ENCODE measurements around the gene KPNA1.
"Not testable (repeated sequence)": the region's sequence is repeated elsewhere in the genome, so short reads cannot be mapped to it uniquely, and the experiment has no call there.

The KPNA1 gene

DNA sequence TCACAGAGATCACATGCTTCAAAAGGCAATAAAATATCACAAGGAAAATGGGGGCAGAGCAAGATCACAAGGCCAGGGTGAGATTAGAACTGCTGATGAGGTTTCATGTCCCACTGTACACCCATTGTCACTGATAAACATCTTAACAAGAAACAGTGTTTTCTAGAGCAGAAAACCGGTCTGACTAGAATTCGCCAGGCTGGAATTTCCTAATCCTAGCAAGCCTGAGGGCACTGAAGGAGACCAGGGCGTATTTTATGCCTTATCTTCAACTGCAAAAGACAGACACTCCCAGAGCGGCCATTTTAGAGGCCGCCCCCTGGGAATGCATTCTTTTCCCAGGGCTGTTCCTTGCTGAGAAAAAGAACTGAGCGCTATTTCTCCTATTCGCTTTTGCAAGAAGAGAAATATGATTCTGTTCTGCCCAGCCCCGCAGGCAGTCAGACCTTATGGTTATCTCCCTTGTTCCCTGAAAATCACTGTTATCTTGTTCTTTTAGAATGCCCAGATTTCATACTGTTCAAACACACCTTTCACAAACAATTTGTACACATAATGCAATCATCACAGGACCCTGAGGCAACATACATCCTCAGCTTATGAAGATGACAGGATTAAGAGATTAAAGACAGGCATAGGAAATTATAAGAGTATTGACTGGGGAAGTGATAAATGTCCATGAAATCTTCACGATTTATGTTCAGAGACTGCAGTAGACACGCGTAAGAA lies 70.8 kb downstream of the KPNA1 start:
- DNase-seq; H3K4me1 ChIP-seq; H3K27me3 ChIP-seq; H3K9me3 ChIP-seq; H3K4me3 ChIP-seq; H3K27ac ChIP-seq; intact Hi-C loops (cut with DNase I; ENCODE audit: low total_unique reads): not testable (repeated sequence)
- peaks cover 51 to 73% (median 62%) of the 10 kb centered on the region in 3 donors for H3K36me3 ChIP-seq

DNA sequence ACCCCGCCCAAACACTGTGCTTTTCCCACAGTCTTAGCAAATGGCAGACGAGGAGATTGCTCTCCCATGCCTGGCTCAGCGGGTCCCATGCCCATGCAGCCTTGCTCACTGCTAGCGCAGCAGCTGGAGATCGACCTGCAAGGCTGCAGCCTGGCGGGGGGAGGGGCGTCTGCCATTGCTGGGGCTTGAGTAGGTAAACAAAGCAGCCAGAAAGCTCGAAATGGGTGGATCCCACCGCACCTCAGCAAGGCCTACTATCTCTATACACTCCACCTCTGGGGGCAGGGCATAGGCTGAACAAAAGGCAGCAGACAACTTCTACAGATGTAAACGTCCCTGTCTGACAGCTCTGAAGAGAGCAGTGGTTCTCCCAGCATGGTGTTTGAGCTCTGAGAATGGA lies 71.6 kb downstream of the KPNA1 start:
- intact Hi-C loops (cut with DNase I; ENCODE audit: low total_unique reads), result no loop called here
- Histone ChIP-seq H3K27me3 (no peaks in the 10 kb centered on the region), H3K4me3 (no peak overlapping the region), H3K27ac (no peak overlapping the region), H3K9me3 (no peaks in the 10 kb centered on the region), H3K36me3 (peaks cover 51 to 73% (median 63%) of the 10 kb centered on the region in 3 donors), H3K4me1 (no peaks in the 10 kb centered on the region)
- no peak for DNase-seq
- TF ChIP-seq, protein P1, sequence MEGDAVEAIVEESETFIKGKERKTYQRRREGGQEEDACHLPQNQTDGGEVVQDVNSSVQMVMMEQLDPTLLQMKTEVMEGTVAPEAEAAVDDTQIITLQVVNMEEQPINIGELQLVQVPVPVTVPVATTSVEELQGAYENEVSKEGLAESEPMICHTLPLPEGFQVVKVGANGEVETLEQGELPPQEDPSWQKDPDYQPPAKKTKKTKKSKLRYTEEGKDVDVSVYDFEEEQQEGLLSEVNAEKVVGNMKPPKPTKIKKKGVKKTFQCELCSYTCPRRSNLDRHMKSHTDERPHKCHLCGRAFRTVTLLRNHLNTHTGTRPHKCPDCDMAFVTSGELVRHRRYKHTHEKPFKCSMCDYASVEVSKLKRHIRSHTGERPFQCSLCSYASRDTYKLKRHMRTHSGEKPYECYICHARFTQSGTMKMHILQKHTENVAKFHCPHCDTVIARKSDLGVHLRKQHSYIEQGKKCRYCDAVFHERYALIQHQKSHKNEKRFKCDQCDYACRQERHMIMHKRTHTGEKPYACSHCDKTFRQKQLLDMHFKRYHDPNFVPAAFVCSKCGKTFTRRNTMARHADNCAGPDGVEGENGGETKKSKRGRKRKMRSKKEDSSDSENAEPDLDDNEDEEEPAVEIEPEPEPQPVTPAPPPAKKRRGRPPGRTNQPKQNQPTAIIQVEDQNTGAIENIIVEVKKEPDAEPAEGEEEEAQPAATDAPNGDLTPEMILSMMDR (IDR thresholded peaks at IDR 0.05), result no peak

DNA sequence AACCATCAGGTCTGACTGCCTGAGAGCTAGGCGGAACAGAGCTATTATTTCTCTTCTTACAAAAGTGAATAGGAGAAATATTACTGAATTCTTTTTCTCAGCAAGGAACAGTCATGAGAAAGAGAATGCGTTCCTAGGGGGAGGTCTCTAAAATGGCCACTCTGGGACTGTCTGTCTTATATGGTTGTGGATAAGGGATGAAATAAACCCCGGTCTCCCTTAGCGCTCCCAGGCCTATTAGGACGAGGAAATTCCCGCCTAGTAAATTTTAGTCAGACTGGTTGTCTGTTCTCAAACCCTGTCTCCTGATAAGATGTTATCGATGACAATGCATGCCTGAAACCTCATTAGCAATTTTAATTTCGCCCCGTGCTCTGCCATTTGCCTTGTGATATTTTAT lies 78.8 kb downstream of the KPNA1 start:
- Histone ChIP-seq H3K27me3 (no peaks in the 10 kb centered on the region), H3K27ac (no peak overlapping the region), H3K9me3 (peaks cover 0 to 6% (median 0%) of the 10 kb centered on the region in 3 donors), H3K4me1 (no peaks in the 10 kb centered on the region), H3K4me3 (no peak overlapping the region), H3K36me3 (peaks cover 78 to 83% (median 81%) of the 10 kb centered on the region in 3 donors)
- TF ChIP-seq, protein P1 (IDR thresholded peaks at IDR 0.05), result no peak
- intact Hi-C loops (cut with DNase I; ENCODE audit: low total_unique reads), result no loop called here
- no peak for DNase-seq

DNA sequence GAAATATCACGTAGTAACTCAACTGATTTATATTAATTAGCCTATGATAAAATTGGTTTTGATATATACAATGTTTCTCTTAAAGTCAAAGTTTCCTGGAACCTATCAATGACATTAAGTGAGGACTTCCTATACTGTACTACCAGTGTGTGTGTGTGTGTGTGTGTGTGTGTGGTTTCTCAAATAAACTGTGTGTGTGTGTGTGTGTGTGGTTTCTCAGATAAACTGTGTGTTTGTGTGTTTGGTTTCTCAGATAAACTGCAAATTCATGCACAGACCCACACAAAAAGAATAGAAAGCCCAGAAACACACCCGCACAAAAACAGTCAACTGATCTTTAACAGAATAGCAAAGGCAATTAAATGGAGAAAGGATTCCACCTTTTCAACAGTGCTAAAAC lies 84.4 kb downstream of the KPNA1 start:
- TF ChIP-seq, protein P1 (IDR thresholded peaks at IDR 0.05), result no peak
- Histone ChIP-seq H3K27me3 (no peaks in the 10 kb centered on the region), H3K9me3 (no peaks in the 10 kb centered on the region), H3K4me1 (no peaks in the 10 kb centered on the region), H3K4me3 (no peak overlapping the region), H3K36me3 (peaks cover 63 to 71% (median 65%) of the 10 kb centered on the region in 3 donors), H3K27ac (no peak overlapping the region)
- no peak for DNase-seq
- intact Hi-C loops (cut with DNase I; ENCODE audit: low total_unique reads), result no loop called here

- no peaks in the 10 kb centered on the region for H3K4me1 ChIP-seq
Observed at GRCh38 chr3:122427857-122428471, 86.8 kb downstream of the KPNA1 start.

GRCh38 chr3:122421836-122422235 lies 92.9 kb downstream of the KPNA1 start:
- peaks cover 22 to 39% (median 28%) of the 10 kb centered on the region in 3 donors for H3K36me3 ChIP-seq
- H3K9me3 ChIP-seq, result no peaks in the 10 kb centered on the region
- H3K4me1 ChIP-seq, result peaks cover 0 to 12% (median 7%) of the 10 kb centered on the region in 4 donors
- intact Hi-C loops (cut with DNase I; ENCODE audit: low total_unique reads), result no loop called here
- H3K27me3 ChIP-seq, result no peaks in the 10 kb centered on the region
- no peak for DNase-seq
- no peak overlapping the region for H3K4me3 ChIP-seq
- H3K27ac ChIP-seq, result no peak overlapping the region
- TF ChIP-seq, protein P1 (IDR thresholded peaks at IDR 0.05), result no peak

More at GRCh38 chr3:122427857-122428471, 86.8 kb downstream of the KPNA1 start:
- TF ChIP-seq, protein P1 (IDR thresholded peaks at IDR 0.05), result no peak
- intact Hi-C loops (cut with DNase I; ENCODE audit: low total_unique reads), result no loop called here
- Histone ChIP-seq H3K9me3 (no peaks in the 10 kb centered on the region), H3K27me3 (no peaks in the 10 kb centered on the region), H3K4me3 (no peak overlapping the region), H3K27ac (no peak overlapping the region), H3K36me3 (peaks cover 53 to 74% (median 63%) of the 10 kb centered on the region in 3 donors)
- no peak for DNase-seq
